Femur (tissue), 1 donor: ENCODE measurements around the gene TMEM14B.
A peak's percentile ranks its signal among the peaks of the same experiment; 100 is the strongest.
"Not testable (repeated sequence)": the region's sequence is repeated elsewhere in the genome, so short reads cannot be mapped to it uniquely, and the experiment has no call there.

Experiments
- DNase-seq: peaks from one replicate; pipeline ENCODE4 v3.0.0-alpha.2; 2017

TMEM14B gene

DNA sequence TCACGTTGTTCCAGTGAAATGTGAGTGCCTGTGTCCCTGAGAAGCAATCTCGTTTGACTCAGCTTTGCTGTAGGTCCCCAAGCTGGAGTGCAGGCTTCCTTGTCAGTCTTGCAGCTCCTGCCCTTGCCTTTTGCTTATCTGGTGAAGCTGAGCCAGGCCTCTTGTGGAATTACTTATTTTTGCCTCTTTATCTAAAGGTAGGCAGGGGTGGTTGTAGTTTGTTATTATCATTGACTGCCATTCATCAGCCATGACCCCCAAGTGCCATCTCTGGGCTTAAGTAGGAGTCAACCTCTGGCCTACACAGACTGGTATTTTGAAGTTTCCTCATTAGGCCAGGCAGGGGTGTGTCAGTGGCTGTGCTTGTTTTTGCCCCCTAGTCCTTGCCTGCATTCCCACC lies 2.1 kb downstream of the TMEM14B start:
- DNase-seq: no peak

GRCh38 chr6:10750568-10750967 lies 3.0 kb downstream of the TMEM14B start:
- DNase-seq: not testable (repeated sequence)

DNA sequence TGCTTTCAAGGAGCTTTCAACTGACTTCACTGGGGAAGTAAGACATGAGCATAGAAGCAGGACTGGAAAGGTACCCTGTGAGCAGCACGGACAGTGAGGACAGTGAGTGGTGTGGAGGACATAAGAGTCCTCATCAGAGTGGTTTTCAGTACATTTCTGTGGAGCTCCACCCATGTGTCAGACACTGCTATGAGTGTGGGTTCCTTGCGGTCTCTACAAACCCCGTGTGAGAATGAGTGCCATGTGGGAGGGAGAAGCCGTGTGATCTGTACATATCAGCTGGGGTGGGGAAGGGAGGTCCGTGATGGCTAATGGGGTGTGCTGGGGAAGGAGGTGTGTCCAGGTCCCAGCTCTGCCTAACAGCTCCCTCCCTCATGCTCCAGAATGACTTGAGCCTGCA lies 4.2 kb downstream of the TMEM14B start:
- DNase-seq: not testable (repeated sequence)

GRCh38 chr6:10756085-10756484 lies 8.5 kb downstream of the TMEM14B start:
- no peak for DNase-seq

GRCh38 chr6:10759312-10759839 lies 11.8 kb downstream of the TMEM14B start:
- DNase-seq: no peak

DNA sequence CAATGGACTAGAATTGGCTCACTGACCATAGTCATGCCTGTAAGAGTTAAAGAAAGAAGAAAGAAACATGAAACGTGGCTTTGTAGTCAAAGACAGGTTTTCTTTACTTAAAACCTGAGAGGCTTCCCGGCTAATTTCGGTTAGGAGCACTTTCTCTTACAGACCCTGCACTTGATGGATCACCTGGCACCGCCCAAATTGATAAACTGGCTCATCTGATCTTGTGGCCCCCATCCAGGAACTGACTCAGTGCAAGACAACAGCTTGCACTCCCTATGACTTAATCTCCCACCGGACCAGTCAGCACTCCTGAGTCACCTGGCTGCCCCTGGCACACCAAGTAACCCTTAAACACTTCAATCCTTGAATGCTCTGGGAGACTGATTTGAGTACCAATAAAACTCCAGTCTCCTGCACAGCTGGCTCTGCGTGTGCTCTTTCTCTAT lies 12.3 kb downstream of the TMEM14B start:
- DNase-seq: no peak

DNA sequence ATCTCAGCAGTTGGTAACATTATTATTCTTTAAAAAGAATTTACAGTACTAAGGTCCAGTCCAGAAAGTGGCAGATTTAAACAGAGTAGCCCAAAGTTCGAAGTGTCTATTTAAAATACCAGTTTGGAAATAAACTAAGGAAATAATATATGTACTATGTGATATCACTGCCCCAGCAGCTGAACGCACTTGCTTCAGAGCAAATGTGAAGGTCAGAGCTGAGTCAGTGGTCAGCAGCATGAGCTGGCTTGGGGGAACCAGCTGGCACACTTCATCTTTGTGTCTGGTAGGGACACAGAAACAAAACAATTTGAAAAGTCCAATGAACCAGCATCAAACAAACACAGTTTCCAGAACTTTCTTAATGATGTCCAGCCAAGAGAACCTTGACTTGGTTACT lies 15.4 kb downstream of the TMEM14B start:
- DNase-seq: no peak

GRCh38 chr6:10769419-10769818 lies 21.8 kb downstream of the TMEM14B start:
- no peak for DNase-seq

DNA sequence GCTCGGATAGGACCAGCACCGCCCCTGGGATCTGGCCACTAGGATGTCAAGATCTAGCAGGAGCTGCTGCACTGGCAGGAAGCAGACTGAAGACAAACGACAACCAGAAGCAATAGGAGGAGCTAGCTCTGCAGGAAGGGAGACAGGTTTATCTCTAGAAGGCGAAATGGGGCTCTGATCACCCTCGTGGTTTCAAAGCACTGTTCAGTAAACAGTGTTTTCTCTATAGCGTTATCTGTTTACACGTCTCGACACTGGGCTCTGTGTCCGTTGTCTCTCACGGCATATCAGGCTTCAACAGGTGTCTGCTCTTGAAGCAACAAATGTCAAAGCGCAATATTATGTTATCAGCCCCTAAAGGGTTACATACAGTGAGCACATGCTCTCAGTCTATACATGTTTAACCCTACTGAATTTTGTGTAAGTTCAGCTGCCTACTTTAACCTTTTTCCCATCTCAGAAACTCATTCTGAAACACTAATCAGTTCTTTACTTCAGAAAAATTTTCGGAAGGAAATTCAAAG lies 23.8 kb downstream of the TMEM14B start:
- no peak for DNase-seq

- DNase-seq: no peak
Measured at GRCh38 chr6:10778230-10778629, 30.6 kb downstream of the TMEM14B start.

DNA sequence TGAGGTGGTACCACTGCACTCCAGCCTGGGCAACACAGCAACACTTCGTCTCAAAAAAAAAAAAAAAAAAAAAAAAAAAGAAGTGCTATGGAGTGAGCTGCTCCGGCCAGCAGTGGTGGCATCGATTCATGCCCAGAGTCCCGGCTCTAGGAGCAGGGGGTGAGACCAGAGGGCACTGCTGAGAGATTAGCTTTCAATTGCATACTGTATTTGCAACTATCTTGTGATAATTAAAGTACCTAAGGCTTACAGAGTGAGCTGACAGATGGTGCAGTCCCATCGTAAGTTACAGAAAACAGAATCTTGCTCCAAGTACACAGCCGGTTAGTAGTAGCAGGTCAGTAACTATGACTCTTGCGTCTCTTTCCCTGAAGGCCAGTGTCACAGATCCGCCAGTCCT lies 31.5 kb downstream of the TMEM14B start:
- DNase-seq: no peak

GRCh38 chr6:10791673-10792072 lies 44.1 kb downstream of the TMEM14B start:
- DNase-seq: no peak

GRCh38 chr6:10792101-10792500 lies 44.5 kb downstream of the TMEM14B start:
- no peak for DNase-seq

DNA sequence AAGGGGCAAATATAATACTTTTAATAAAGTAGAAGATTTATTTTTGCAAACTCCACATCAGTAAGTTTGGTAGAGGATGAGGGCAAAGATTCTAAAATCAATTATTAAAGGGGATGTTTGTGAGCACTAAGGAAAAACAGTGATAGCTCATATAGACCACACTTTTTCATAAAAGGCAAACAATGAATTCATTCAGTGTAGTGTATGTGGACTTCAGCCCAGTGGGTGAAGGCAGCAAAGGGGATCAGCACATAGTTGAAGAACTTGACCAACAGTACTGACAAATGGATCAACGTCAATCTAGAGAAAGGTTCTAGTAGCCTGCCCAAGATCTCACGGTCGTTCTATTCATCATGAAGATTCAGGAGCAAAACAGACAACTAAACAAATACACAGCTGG lies 45.4 kb downstream of the TMEM14B start:
- no peak for DNase-seq

GRCh38 chr6:10793695-10794094 lies 46.1 kb downstream of the TMEM14B start:
- DNase-seq: no peak

DNA sequence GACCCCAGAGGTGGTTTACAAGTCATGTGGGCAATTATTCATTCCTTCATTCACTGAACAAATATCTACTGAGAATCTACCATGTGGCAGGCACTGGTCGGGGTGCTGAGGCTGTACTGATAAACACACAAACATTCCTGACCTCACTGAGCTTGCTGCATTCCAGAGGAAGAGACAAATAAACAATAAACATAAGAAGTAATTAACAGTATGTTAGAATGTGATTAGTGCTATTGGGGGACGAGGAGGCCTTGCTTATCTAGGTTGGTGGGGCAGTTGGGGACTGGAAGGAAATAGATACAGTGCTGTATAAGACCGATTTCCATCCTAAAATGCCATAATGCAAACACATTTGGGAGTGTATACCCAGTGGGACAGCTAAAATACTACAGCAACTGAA lies 46.6 kb downstream of the TMEM14B start:
- DNase-seq: no peak

DNA sequence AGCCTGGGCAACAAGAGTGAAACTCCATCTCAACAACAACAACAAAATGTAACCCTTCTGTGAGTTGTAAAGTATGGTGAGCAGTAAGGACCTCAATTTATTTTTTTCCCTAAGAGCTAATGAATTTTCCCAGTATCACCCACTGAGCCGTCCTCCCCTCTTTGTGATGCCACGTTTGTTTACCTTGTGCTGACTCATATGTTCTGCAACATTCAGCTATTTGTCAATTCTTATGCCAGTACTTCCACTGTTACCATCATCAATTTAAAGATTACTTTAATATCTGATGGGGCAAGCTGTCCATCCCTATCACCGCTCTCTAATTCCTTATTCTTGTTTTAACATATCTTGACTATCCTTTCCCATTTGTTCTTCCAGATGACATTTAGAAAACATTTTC lies 53.2 kb downstream of the TMEM14B start:
- no peak for DNase-seq

GRCh38 chr6:10801224-10801848 lies 53.7 kb downstream of the TMEM14B start:
- peak; percentile 68 for DNase-seq
